Measurements from ENCODE around the gene MCF2L.
"Not testable (repeated sequence)": the region's sequence is repeated elsewhere in the genome, so short reads cannot be mapped to it uniquely, and the experiment has no call there.

Gene MCF2L

DNA sequence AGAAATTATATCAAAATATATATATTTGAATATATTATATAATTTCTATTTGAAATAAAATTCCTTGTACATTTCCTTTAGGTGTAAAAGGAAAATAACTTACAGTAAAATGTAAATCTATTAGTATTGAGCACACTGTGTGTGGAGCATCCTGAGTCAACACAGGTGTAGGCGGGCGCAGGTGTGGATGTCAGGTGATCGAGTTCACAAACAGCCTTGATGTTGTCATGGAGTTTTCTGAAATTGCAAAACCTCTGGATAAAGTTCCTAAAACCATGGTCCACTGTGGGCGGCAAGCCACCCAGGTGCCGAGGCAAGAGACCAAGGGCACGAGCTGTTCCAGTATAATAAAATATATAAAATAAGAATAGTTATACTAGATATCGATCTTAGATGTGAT, 27.7 kb upstream of the MCF2L start:
- H3K27ac Mint-ChIP-seq, result no peak overlapping the region
- DNase-seq (no peak), ATAC-seq (no peak)
- no peak overlapping the region for H3K4me3 Mint-ChIP-seq
- H3K27me3 Mint-ChIP-seq, result peaks cover 77% of the 10 kb centered on the region
- no peaks in the 10 kb centered on the region for H3K9me3 Mint-ChIP-seq
- H3K4me1 Mint-ChIP-seq, result peaks cover 19% of the 10 kb centered on the region

DNA sequence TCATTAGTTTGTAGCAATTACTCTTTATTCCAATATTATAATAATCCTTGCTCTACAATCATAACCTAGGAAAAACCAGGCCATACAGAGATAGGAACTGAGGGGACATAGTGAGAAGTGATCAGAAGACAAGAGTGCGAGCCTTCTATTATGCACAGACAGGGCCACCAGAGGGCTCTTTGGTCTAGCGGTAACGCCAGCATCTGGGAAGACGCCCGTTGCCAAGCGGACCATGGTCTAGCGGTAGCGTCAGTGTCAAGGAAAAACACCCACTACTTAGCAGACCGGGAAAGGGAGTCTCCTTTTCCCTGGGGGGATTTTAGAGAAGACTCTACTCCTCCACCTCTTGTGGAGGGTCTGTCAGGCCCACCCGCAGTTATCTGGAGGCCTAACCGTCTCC, 27.2 kb upstream of the MCF2L start:
- H3K9me3 Mint-ChIP-seq, DNase-seq, ATAC-seq, H3K4me3 Mint-ChIP-seq, H3K27ac Mint-ChIP-seq: not testable (repeated sequence)
- Mint-ChIP-seq H3K27me3 (peaks cover 81% of the 10 kb centered on the region), H3K4me1 (peaks cover 19% of the 10 kb centered on the region)

DNA sequence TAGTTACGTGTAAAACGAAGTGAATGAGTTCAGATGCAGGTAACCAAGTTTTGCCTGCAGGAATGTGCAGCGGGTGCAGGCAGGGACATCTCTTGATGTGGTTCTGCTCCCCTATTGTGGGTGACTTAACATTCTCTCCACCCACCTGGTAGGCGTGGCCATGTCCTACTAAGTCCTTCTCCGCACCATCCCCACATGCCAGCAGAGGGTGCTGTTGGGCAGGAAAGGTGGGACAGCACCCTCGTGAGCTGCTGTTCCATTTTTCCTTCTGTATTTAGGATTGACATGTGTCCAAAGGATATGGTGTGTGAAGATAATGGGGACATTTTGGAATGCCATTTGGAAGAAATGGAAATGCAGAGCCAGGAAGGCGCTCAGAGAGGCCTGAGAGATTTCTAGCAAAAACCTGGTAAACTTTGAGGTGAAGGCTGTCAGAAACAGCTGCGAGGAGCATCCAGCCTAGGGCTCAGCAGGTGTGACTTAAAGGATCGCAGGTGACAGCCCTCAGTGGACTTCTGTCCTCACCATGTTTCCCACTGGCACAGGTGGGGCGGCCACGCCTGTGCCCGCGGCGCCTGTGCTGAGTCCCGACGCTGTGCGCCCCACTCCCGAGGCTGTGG, 26.2 kb upstream of the MCF2L start:
- Mint-ChIP-seq H3K4me3 (peak overlapping the region; percentile 81 to 97), H3K9me3 (no peaks in the 10 kb centered on the region), H3K4me1 (peaks cover 19% of the 10 kb centered on the region), H3K27ac (no peak overlapping the region), H3K27me3 (peaks cover 79% of the 10 kb centered on the region)
- ATAC-seq (peak; percentile 90), DNase-seq (peak; percentile 87 to 89)

DNA sequence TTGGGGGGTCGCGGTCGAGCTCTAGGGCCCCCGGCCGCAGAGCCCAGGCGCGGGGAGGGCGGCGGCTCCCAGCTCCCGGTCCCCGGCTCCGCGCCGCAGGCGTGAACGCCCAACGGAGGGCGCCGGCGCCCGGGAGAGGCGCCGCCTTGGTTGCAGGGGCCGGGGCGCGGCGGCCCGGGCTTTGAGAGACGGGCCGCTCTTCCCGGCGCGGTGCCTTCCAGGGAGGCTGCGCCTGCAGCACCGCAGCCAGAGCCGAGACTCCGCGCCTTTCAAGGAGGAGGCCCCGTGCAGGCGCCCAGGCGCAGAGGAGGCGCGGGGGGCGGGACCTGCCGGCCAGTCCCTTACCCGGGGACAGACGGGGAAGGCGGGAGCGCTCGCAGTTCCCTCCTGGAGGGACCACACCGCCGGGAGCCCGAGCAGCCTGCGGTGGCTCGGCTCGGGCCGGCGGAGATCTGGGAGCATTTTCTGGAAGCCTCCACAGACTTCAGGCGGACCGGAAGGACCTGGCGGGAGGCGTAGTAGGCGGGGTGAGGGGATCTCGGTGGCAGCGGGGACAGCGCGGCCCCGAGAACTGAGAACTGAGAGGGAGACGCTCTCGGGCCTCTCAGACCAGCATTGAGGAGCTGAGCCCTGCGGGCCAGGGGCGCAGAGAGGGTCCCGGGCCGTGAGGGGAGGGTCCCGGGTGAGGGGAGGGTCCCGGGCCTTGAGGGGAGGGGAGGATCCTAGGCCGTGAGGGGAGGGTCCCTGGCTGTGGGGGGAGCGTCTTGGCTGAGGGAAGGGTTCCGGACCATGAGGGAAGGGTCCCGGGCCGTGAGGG, 25.5 kb upstream of the MCF2L start:
- ATAC-seq, result peak; percentile 58
- no peak overlapping the region for H3K27ac Mint-ChIP-seq
- DNase-seq, result peak; percentile 33 to 39
- peak overlapping the region; percentile 70 to 81 for H3K4me3 Mint-ChIP-seq
- peaks cover 73% of the 10 kb centered on the region for H3K27me3 Mint-ChIP-seq
- H3K4me1 Mint-ChIP-seq, result peaks cover 19% of the 10 kb centered on the region
- no peaks in the 10 kb centered on the region for H3K9me3 Mint-ChIP-seq

DNA sequence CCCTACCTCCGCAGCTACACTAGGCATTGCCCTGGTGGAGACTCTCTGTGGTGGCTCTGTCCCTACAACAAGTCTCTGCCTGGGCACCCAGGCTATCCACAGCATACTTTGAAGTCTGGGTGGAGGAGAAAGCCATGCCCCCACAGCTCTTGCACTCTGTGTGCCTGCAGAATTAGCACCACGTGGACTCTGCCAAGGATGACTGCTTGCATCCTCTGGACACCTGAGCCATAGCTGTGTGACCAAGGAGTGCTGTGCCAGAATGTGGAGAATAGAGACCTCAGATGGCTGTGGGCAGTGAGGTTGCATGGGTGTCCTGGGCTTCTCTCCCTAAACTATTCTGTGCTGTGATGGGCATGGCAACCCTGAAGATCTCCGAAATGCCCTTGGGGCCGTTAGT, 21.2 kb upstream of the MCF2L start:
- H3K4me1 Mint-ChIP-seq, result peaks cover 7% of the 10 kb centered on the region
- ATAC-seq (no peak), DNase-seq (no peak)
- no peak overlapping the region for H3K27ac Mint-ChIP-seq
- peaks cover 72% of the 10 kb centered on the region for H3K27me3 Mint-ChIP-seq
- H3K9me3 Mint-ChIP-seq, result no peaks in the 10 kb centered on the region
- H3K4me3 Mint-ChIP-seq, result no peak overlapping the region

DNA sequence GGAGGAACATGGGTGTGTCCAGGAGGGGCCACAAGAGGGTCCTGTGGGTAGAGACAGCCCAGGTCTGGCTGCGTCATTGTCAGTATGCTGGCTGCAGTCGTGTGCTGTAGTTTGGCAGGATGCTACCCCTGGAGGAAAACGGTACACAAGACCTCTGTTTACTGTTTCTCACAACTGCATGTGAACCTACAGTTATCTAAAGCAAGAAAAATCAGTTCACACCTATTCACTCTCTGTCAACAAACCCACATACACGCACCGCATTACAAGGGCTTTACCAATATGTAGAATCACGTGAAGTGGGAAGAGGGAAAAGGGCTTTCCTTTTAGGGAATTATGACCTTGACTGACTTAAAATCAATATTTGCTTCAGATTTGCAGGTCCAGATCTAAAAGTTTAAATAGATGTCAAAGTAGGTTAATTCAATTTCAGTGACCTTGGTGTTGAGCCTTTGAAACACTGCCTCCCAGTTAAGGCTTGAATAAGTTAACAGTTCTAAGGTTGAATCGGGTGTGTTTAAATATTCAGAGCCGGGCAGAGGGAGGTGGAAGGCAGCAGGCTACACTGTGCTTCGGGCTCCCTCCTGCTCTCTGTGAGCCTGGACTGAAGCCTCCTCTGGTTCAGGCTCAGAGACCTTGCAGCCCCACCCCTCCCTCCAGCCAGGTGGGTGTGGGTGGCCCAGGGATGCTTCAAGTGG, 17.2 kb upstream of the MCF2L start:
- ATAC-seq (no peak), DNase-seq (no peak)
- Mint-ChIP-seq H3K27me3 (peaks cover 38% of the 10 kb centered on the region), H3K4me3 (no peak overlapping the region), H3K4me1 (no peaks in the 10 kb centered on the region), H3K27ac (no peak overlapping the region), H3K9me3 (no peaks in the 10 kb centered on the region)

DNA sequence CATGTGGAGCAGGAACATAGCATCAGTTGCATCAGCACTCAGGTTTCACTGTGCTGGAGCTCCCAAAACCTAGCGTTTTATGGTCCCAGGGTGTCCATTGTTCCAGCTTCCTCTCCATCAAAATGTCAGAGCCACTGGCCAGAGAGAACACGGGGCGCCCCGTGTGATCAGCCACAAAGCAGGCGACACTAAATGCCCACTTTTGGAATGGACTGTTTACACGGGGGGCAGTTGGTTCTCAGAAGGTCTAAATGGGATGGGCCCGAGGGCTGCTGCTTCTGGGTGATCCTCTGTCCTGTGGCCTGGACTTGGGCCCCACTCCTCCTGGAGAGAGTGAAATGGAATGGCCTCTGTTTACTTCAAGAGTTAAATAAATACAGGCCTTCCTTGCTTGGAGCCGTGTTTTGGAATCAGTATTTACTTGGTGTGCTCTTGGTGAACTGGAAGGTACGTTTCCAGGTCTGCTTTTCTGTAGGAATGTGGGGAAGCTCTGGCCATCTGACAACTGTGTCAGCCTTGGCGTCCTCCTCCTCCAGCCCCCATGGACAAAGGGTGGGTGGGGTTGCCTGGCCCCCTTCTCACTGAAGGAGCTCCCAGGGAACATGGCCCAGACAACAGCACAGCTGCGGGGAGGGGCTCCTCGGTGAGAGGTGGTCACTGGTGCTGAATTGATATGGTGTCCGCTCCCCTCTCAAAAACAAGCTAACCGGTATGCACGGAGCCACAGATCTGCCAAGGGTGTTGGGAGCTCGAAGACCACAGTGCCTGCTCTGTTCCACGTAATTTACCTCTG, 16.1 kb upstream of the MCF2L start:
- ATAC-seq (no peak), DNase-seq (no peak)
- no peak overlapping the region for H3K27ac Mint-ChIP-seq
- H3K4me3 Mint-ChIP-seq, result no peak overlapping the region
- H3K27me3 Mint-ChIP-seq, result peaks cover 36% of the 10 kb centered on the region
- H3K9me3 Mint-ChIP-seq, result no peaks in the 10 kb centered on the region
- H3K4me1 Mint-ChIP-seq, result no peaks in the 10 kb centered on the region

DNA sequence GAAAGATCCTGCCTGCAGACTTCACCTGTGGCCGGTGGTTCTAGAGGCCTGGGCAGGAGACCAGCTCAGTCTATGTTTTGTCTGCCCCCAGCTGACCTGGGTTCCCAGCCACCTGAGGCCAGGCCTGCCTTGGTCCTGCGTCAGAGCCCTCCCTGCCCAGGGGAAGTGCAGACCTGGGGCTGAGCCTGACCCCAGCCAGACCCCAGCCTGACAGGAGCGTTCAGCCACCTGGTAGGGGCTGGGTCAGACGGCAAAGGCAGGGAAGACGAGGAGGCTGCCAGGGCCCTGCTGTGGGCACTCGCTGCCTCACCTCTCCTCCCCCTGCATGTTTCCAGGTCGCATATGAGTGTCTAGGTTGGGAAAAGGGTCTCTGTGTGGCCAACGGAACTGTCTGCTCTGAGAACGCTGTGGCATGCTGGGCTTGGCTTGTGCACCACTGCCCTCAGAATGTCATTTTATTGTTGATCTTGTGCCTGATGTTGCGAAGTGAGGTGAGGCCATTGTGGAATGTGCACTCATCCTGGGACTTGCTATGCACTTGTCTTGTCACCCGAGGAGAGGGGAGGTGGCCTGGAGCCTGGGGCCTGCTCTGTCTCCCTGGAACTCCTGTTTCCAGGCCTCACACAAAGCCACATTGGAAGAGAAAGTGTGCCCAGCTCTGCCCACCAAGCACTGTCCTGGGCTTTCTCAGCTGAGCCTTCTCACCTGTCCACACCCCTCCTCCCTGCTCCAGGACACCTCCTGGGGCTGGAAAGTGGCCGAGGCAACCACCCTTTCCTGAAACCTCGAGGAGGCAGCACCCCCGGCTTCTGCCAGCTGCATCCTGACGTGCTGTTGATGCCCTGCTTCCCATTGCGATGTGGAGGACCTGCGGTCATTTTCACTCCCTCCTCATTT, 15.2 kb upstream of the MCF2L start:
- Mint-ChIP-seq H3K9me3 (no peaks in the 10 kb centered on the region), H3K27ac (no peak overlapping the region), H3K4me3 (no peak overlapping the region), H3K4me1 (no peaks in the 10 kb centered on the region), H3K27me3 (peaks cover 32% of the 10 kb centered on the region)
- DNase-seq (no peak), ATAC-seq (no peak)

DNA sequence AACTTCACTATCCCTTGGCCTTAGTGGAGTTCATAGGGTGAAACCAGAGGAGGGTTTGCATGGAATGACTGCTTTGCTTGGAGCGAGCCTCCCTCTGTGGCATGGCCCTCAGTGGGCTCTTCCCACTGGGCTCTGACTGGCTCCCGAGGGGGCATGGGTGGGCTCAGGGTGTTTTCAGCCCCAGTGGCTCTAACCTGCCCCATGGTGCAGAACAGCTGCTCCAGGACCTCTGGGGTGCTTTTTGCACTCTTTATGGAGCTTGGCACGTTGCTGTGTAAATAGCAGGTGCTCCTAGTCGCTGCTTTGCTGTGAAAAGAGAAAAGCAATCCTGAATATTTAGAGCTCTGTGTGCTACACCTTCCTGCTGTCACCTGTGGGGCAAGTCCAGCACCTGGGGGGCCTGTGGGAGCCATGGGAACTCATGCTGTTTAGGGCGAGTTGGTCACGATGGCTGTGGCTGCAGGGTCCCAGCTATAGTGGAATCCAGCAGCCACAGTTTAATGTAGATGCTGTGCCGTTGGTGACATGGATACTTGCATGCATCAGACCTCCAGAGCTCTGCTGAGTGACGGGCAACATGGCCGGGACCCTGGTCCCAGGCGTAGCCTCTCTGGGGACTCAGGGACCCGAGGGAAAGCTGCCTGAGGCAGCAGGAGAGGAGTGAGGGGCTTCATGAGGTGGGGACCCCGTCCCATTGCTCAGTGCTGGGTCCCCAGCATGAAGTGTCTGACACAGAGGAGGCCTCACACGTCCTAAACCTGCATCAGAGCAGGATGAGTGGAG, 14.3 kb upstream of the MCF2L start:
- H3K4me3 Mint-ChIP-seq, result no peak overlapping the region
- no peaks in the 10 kb centered on the region for H3K4me1 Mint-ChIP-seq
- no peaks in the 10 kb centered on the region for H3K9me3 Mint-ChIP-seq
- no peak for ATAC-seq
- no peak for DNase-seq
- no peak overlapping the region for H3K27ac Mint-ChIP-seq
- peaks cover 23% of the 10 kb centered on the region for H3K27me3 Mint-ChIP-seq

DNA sequence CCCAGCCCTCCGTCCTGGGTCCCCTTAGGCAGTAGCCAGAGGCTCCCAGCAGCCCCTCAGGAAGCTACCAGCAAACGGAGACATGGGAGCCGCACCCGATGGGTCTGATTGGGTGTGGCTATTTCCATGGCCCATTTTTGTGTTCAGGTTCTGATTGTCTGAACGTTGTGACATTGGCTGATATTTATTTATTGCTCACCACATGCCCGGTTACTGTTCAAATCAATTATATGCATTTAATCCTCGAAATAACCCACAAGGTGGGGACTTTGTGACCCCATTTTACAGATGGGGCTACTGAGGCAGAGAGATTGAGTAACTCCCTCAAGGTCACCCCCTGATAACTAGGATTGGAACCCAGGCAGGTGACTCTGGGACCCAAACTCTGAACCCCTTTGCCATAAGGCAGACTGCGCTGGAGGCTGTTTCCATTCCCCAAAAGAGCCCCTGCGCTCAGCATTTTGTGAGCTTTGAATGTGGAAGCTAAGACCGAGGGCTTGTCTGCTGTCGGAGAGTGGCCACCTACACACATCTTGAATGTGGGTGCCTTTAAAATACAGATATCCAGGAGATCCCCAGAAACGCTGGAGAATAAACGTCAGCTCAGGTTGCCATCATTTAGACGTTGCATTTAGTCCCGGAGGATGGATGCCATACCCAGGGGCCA, 13.6 kb upstream of the MCF2L start:
- no peaks in the 10 kb centered on the region for H3K9me3 Mint-ChIP-seq
- DNase-seq, result no peak

DNA sequence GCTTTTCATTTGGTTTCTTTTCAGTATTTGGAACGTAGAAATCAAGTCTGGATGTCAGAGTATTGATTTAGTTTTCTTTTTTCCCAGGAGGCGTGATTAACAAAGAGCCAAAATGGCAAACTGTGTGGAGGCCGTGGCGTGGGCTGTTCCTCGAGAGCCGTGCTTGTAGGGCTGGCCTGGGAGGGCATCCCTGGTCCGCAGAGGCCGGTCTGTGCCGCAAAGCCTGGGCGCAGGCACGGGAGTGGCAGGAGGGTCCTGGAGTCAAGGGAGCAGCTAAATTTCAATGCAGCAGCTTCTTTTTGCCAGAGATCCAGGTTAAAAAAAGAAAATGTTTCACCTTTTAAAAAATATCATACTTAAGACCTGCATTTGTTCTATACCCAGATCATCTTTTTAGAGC, 13.1 kb upstream of the MCF2L start:
- H3K27ac Mint-ChIP-seq, result no peak overlapping the region
- no peak overlapping the region for H3K4me3 Mint-ChIP-seq
- H3K9me3 Mint-ChIP-seq, result no peaks in the 10 kb centered on the region
- peaks cover 16% of the 10 kb centered on the region for H3K27me3 Mint-ChIP-seq
- ATAC-seq (no peak), DNase-seq (no peak)
- H3K4me1 Mint-ChIP-seq, result no peaks in the 10 kb centered on the region

More for the DNA sequence above, 13.6 kb upstream of the MCF2L start:
- H3K27ac Mint-ChIP-seq, result no peak overlapping the region
- no peaks in the 10 kb centered on the region for H3K4me1 Mint-ChIP-seq
- H3K27me3 Mint-ChIP-seq, result peaks cover 21% of the 10 kb centered on the region
- no peak overlapping the region for H3K4me3 Mint-ChIP-seq
- ATAC-seq, result no peak

DNA sequence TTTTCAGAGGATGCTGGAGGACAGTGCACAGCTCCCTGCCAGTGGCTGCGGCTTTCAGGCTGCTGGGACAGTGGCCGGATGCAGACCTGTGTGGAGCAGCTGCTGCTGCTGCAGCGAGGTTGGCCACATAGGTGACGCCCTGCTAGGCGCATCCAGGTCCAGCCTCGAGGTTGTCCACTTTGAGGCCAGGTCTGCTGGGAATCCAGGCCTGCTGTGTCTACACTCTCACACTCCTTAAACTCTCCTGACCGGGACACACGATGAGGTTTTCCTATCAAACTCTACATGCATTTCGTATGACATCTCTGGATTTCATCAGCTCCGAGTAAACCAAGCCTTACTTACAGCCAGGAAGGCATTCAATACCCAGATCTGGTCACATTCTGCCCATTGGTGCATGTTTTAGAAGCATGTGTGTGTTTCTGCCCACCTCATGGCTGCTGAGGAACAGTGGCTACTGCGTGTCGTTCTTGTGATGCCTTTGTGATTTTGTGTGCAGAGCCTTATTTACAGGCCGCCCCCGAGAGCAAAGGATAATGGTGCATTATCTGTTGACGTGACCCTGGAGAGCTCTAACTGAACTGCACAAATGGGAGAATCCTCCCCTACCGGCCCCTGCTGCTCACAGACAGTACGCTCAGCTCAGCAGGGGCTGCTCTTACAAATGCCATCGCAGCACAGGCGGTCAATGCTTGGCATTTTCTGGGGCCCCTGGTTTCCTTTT, 12.3 kb upstream of the MCF2L start:
- ATAC-seq (no peak), DNase-seq (no peak)
- Mint-ChIP-seq H3K9me3 (no peaks in the 10 kb centered on the region), H3K27ac (no peak overlapping the region), H3K4me1 (no peaks in the 10 kb centered on the region), H3K4me3 (no peak overlapping the region), H3K27me3 (peaks cover 8% of the 10 kb centered on the region)

DNA sequence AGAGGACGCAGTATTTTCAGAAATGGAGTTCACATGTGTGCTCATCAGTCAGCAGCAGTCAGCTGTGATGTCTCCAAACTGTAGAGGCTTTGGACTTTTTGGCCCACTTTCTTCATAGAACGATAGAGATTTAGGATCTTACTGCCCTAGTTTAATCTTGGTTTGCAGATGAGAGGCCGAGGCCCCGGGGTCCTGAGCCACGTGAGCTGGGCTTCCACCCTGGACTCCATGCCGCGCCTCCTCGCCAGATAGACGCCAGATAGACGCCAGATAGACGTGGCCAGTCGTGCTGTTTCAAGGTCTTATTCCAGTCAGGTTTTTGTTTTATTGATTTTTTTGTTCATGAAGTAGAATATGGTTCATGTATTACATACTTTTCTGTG, 11.7 kb upstream of the MCF2L start:
- Mint-ChIP-seq H3K9me3 (no peaks in the 10 kb centered on the region), H3K4me3 (no peak overlapping the region), H3K27ac (no peak overlapping the region), H3K4me1 (no peaks in the 10 kb centered on the region), H3K27me3 (peaks cover 5% of the 10 kb centered on the region)
- ATAC-seq, result no peak
- no peak for DNase-seq

All from stimulated activated naive CD8-positive, alpha-beta T cell treated with anti-CD3 and anti-CD28 coated beads, Interleukin-15, amount 100 ng/mL, for 72 hours (primary cell).